GM19239 (cell line): Measurements from ENCODE around the gene ACVR2A.

ENCODE experiments used
- DNase-seq: peaks from one replicate; pipeline ENCODE4 v3.0.0; 2011; ENCODE audit warnings: low spot score; ENCODE audit not compliant: insufficient read length
- FAIRE-seq: peaks from 2 replicates; lab custom pipeline; 2011; peaks lifted over from hg19 to GRCh38; lab: Jason Lieb, UNC

ACVR2A gene

DNA sequence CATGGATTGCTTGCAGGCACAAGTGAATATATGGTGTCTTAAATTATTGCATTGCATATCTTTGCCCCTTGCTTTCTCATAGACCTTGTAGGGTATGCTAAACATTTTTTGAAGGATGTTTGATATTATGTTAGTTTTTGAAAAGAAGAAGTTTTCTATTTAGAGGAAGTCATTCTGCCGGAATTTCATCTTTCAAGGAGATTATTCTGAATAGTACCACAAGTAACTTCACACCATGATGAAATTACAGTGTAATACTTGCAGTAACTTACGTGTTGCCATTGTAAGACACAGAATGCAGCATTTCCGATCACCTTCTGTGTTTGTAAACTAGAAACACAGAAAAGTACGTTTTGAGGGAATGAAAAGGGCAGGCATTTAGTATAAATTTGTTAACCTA is 71.9 kb downstream of the ACVR2A start:
- FAIRE-seq: no peak
- no peak for DNase-seq

DNA sequence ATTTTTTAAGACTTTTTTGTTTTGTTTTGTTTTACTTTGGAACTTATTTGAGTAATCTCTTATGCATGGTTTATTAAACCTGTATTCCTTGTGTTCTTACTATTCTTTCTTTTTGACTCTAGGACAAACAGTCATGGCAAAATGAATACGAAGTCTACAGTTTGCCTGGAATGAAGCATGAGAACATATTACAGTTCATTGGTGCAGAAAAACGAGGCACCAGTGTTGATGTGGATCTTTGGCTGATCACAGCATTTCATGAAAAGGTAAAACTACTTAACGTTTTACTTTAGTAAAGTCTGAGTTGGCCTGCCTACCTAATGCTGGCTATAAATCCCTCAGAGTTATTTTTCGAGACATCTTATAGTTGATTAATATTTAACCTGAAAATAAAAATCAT is 72.3 kb downstream of the ACVR2A start:
- no peak for DNase-seq
- FAIRE-seq: no peak

DNA sequence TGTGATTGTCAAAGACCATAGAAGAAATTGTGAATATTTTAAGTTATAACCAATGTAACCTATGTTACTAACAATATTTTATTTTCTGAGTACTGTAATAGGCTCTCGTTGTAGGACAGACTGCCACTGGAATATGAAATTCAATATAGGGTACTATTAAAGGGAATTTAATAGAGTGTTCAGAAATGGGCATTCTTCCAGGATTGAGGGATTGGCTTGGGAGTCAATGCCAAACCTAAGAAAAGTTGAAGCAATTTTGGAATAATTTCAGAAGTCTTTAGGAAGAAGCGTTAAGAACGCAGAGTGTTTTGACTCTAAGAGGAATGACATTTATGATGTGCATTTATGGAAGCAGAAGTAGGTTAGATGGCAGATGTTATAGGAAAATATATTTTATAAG is 79.0 kb downstream of the ACVR2A start:
- no peak for FAIRE-seq

DNA sequence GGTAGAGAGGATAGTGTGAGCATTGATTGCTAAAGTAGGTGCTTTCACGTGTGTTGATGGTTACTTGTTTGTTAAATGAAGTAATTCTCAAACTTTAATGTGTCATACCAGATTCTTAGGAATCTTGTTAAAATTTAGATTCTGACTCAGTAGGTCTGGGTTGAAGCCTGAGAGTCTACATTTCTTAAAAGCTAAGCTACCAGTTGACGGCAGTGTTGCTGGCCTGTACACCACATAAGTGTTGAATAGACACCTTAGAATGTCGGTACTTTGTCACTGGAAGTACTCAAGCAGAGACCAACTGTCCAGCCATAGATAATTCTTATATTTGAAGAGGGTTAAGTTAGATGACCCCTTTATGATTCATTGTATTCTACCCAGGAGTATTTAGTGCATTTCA is 79.8 kb downstream of the ACVR2A start:
- no peak for DNase-seq
- FAIRE-seq: no peak

More for the DNA sequence above, 79.0 kb downstream of the ACVR2A start:
- DNase-seq: no peak

DNA sequence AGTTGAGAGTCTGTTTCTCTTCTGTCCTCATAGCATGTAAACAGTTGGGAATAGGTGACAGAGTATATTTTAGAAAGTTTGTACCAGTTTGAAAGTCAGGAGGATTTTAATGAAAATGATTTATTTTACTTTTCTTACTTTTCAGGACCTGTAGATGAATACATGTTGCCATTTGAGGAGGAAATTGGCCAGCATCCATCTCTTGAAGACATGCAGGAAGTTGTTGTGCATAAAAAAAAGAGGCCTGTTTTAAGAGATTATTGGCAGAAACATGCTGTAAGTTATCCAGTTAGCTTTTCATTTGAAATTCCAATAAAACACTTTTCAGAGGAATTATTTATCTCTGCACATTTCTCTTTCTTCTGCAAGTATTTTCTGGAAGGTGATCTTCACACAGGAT is 81.1 kb downstream of the ACVR2A start:
- DNase-seq (no peak), FAIRE-seq (no peak)

DNA sequence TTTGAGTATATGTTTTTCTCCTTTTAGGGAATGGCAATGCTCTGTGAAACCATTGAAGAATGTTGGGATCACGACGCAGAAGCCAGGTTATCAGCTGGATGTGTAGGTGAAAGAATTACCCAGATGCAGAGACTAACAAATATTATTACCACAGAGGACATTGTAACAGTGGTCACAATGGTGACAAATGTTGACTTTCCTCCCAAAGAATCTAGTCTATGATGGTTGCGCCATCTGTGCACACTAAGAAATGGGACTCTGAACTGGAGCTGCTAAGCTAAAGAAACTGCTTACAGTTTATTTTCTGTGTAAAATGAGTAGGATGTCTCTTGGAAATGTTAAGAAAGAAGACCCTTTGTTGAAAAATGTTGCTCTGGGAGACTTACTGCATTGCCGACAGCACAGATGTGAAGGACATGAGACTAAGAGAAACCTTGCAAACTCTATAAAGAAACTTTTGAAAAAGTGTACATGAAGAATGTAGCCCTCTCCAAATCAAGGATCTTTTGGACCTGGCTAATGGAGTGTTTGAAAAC is 82.3 kb downstream of the ACVR2A start:
- FAIRE-seq: no peak
- no peak for DNase-seq

DNA sequence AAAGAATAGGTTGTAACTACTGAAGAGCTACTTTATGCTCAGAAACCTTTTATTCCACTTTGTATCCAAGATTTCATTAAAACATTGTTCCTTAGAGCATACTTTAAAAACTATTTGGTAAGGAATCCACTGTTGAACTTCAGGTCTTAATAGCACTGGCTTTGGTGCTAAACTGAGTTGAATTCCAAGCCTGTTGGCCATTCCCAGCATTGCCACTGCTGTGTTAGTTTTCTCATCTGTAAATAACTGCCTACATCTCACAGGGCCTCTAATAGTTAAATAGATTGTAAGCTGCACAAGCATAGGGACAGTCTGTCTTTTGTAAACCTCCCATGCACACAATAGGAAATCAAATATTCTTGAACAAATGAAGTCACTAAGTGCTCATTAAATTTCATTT is 89.1 kb downstream of the ACVR2A start:
- DNase-seq (no peak), FAIRE-seq (no peak)

DNA sequence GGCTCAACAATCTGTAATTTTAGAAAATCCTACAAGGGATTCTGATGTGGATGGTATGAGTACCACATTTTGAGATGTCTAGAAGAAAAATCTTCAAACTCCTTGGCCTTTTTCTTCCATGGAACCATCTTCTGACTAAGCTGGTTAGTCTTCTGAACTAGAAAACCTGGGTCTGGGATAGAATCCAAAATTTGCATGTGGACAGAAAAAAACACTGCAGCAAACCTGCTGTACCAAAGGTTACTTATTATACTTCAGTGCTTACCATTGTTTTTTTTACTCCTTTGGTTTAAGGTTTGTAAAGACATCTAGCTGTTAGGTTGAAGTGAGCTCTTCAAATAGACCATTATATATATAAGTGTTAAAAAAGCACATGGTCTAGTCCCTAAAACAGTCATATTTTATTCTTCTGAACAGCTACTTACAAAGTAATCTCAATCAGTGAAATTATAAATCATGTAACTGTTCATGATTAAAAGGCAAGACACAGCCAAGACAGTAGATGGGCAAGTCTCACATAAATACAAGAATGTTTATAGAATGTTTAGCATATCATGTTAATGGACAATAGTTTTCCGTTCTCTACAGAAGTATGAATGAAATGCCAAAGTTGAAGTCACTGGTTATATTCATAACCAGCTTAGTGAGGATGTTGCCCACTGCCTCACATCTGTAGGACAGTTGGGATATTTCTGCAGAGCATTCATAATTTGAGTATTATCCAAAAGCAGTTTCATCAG is 90.2 kb downstream of the ACVR2A start:
- DNase-seq (no peak), FAIRE-seq (no peak)

DNA sequence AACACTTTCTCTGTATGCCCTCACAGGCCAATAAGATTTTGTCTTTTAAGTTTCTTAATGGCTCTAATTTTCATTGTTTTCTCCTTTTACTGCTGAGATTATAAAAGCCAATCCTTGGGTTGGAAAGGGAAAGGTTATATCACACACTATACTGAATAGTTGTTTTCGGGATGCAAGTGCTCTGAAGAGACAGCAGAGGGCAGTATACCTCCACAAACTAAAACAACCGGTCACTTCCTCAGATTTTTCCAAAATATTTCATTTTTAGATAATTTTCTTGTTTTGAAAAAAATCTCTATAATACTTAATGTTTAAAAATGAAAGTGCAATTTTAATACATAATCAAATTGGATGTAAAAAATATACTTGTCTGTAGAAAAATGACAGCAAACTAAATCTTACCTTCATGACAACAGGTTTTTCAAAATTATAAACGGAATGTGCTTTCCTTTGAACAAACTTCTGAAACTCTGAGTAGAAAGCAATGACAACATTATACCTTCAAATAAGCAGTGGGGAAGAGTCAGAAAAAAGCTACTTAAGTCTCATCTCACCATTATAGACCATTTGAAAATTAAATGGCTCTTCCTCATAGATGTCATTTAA is 93.0 kb downstream of the ACVR2A start:
- peak; percentile 96 for FAIRE-seq
- DNase-seq: no peak

DNA sequence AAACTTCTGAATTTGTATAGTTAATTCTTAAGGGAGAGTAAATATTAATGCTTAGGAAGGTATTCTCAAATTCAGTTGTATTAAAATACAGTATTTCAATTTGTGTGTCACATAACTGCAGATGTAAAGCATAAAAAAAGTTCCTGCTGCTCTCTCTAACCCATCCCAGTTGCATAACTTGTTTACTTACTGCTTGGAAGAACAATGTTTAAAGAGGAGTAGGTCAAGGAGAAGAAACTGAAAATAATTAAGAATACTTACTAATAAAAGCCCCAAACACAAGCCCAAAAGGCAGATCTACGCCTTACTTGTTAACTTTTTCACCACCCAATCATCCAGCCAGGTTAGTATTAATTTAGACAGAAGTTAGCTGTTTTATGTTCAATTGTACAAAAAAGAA is 94.5 kb downstream of the ACVR2A start:
- DNase-seq (no peak), FAIRE-seq (no peak)

DNA sequence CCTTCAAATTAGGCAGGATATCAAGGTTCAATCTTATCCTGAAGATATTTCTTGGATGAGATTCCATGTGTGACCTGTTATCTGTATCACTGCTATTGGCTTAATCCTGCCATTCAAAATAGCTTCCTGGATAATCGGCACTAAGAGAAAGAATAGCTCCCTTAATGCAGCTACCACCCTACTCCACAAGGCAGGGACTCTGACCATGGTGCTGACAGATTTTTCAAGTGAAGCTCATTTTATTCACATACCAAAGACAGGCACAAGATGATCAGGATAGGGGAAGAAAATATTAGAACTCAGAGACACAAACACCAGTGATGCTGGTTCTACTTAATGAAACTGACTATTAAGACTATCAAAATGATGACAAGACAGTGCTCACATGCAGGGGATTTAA is 100.8 kb downstream of the ACVR2A start:
- DNase-seq (no peak), FAIRE-seq (no peak)

DNA sequence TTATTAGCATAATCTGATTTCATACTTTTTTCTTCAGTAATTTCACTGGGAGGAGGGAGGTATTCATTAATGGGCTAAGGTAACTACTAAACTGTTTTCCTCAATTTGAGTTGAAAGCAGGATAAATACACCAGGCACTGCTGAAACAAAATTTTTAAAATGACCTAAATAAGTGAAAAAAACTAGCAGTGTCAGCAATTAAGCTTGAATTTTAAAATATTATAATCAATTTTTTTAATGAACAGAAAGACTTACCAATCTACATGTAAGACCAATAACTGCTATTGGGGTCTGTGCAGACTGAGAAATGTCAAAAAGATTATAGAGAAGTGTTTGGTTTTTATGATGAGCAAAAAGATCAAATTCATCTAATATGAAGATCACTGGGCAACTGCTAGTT is 107.3 kb downstream of the ACVR2A start:
- FAIRE-seq: no peak
- no peak for DNase-seq

DNA sequence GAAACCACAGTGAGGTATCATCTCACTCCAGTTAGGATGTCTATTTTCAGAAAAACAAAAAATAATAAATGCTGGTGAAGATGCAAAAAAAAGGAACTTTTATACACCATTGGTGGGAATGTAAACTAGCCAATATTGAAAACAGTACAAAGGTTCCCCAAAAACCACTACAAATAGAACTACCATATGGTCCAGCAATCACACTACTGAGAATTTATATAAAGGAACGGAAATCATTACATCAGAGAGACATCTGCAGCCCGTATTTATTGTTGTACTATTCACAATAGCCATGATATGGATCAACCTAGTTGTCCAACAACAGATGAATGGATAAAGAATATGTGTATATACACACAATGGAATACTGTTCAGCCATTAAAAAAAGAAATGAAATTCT is 123.7 kb downstream of the ACVR2A start:
- FAIRE-seq (peak; percentile 35), DNase-seq (no peak)

DNA sequence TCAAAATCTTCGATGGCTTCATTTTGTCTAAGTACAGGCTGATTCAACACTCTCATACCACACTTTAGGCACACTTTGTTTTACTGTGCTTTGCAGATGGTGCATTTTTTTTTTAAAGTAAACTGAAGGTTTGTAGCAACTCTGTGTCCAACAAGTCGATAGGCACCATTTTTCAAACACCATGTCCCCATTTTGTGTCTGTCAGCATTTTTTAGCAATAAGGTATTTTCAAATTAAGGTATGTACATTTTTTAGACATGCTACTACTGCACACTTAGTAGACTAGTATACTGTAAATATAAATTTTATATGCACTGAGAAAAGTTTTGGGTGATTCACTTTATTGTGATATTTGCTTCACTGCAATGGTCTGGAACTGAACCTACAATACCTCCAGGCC is 131.3 kb downstream of the ACVR2A start:
- FAIRE-seq: no peak
- no peak for DNase-seq

DNA sequence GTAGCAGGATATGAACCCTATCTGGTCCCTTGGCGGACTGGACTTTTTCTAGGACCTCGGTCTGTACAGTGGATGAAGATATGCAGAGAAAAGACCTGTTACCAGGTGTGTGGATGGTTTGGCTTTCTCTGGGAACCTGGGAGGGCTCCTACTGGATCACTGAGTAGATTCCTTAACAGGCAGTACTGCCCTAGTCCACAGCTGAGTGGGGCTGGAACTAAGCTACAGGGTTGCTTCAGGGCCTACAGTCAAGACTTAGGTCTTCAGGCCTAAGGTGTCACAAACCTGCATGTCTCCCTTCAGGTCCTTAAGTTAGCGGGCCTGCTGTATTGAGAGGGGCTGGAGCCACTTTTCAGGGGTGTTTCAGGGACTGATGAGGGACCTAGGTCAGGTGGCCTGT is 132.8 kb downstream of the ACVR2A start:
- FAIRE-seq (no peak), DNase-seq (no peak)
